Neural cell (in vitro differentiated cells): ENCODE data around the gene TSFM. TPM values are rescaled to one million over a fixed set of nuclear protein-coding genes. Genes with fewer than 3 reads are reported as not detected.

Experiments
- H2AFZ ChIP-seq: fragments of 200-600, 300-800 bp; sonication (generic), shearing (Covaris generic); 2 replicates; pipeline ENCODE4 v1.6.0; 2014; ENCODE audit warnings: low read depth, mild to moderate bottlenecking, antibody characterized with exemption, low read length, moderate library complexity
- H3F3A ChIP-seq: fragments of 200-600 bp; shearing (Covaris generic); 2 replicates; pipeline ENCODE4 v1.6.1; 2016; ENCODE audit warnings: mild to moderate bottlenecking, moderate library complexity, mixed read lengths, antibody characterized with exemption, low read length; ENCODE audit not compliant: insufficient read depth, poor library complexity, severe bottlenecking
- H3K27ac ChIP-seq: fragments of 200-600, 300-800 bp; sonication (generic), shearing (Covaris generic); 2 replicates; pipeline ENCODE4 v1.5.1; 2014; ENCODE audit warnings: mild to moderate bottlenecking, low read length, moderate library complexity
- H3K27me3 ChIP-seq: fragments of 300-800, 200-600 bp; sonication (generic), shearing (Covaris generic); 2 replicates; pipeline ENCODE4 v1.6.0; 2014; ENCODE audit warnings: mild to moderate bottlenecking, low read depth, low read length, moderate library complexity; ENCODE audit not compliant: insufficient read depth
- H3K36me3 ChIP-seq: fragments of 300-800, 200-600 bp; sonication (generic), shearing (Covaris generic); 2 replicates; pipeline ENCODE4 v1.5.1; 2014; ENCODE audit warnings: mild to moderate bottlenecking, antibody characterized with exemption, low read length, moderate library complexity; ENCODE audit not compliant: insufficient read depth
- H3K4me2 ChIP-seq: fragments of 300-800, 200-600 bp; sonication (generic), shearing (Covaris generic); 2 replicates; pipeline ENCODE4 v1.6.0; 2014; ENCODE audit warnings: mild to moderate bottlenecking, low read length
- H3K4me3 ChIP-seq: fragments of 300-800, 200-600 bp; sonication (generic), shearing (Covaris generic); 2 replicates; pipeline ENCODE4 v1.5.1; 2014; ENCODE audit warnings: mild to moderate bottlenecking, low read length, moderate library complexity
- H3K79me2 ChIP-seq: fragments of 200-600 bp; shearing (Covaris generic); replicated peaks from 2 replicates; pipeline ENCODE4 v1.6.0; 2014; ENCODE audit warnings: mild to moderate bottlenecking, low read length, moderate library complexity; ENCODE audit not compliant: insufficient read depth
- H3K9ac ChIP-seq: fragments of 300-800, 200-600 bp; sonication (generic), shearing (Covaris generic); 2 replicates; pipeline ENCODE4 v1.6.1; 2016; ENCODE audit warnings: mild to moderate bottlenecking, low read length, mixed read lengths
- H3K9me2 ChIP-seq: fragments of 200-600 bp; shearing (Covaris generic); 2 replicates; pipeline ENCODE4 v1.6.1; 2016; ENCODE audit warnings: mild to moderate bottlenecking, low read length, mixed read lengths; ENCODE audit not compliant: insufficient read depth
- H3K9me3 ChIP-seq: fragments of 200-600, 300-800 bp; sonication (generic), shearing (Covaris generic); 2 replicates; pipeline ENCODE4 v1.6.1; 2016; ENCODE audit warnings: mild to moderate bottlenecking, mixed run types, low read length, moderate library complexity, mixed read lengths
- H4K20me1 ChIP-seq: fragments of 200-600 bp; shearing (Covaris generic); 2 replicates; pipeline ENCODE4 v1.6.1; 2016; ENCODE audit warnings: mild to moderate bottlenecking, mixed run types; ENCODE audit not compliant: insufficient read depth
- EP300 ChIP-seq: fragments of 450-650 bp; conservative IDR thresholded peaks from 2 replicates; pipeline ENCODE4 v1.6.1; 2014; ENCODE audit warnings: antibody characterized with exemption, mild to moderate bottlenecking, moderate library complexity; ENCODE audit not compliant: poor library complexity, severe bottlenecking
- EZH2 ChIP-seq: fragments of 200-600, 300-800 bp; shearing (Covaris generic), sonication (generic); IDR thresholded peaks from 2 replicates; pipeline ENCODE4 v1.6.1; 2014; ENCODE audit warnings: antibody characterized with exemption, low read length, borderline replicate concordance, mild to moderate bottlenecking; ENCODE audit not compliant: insufficient read depth, poor library complexity, severe bottlenecking
- MXI1 ChIP-seq: fragments of 450-650 bp; conservative IDR thresholded peaks from 2 replicates; pipeline ENCODE4 v1.6.1; 2014; ENCODE audit warnings: antibody characterized with exemption, mild to moderate bottlenecking; ENCODE audit not compliant: poor library complexity, severe bottlenecking
- POLR2AphosphoS5 ChIP-seq: IDR thresholded peaks from 2 replicates; pipeline ENCODE4 v1.6.1; 2012
- RAD21 ChIP-seq: fragments of 450-650 bp; conservative IDR thresholded peaks from 2 replicates; pipeline ENCODE4 v1.6.1; 2014; ENCODE audit warnings: antibody characterized with exemption, mild to moderate bottlenecking, moderate library complexity
- SMC3 ChIP-seq: fragments of 450-650 bp; conservative IDR thresholded peaks from 2 replicates; pipeline ENCODE4 v1.6.1; 2014; ENCODE audit warnings: antibody characterized with exemption, mild to moderate bottlenecking, moderate library complexity; ENCODE audit not compliant: poor library complexity
- TAF1 ChIP-seq: IDR thresholded peaks from 2 replicates; pipeline ENCODE4 v1.6.1; 2012; ENCODE audit warnings: low read depth
- polyA minus RNA-seq: library from RNA; depleted of rRNA, polyadenylated mRNA; stranded (reverse); fragments of >200 nt; gene quantifications from 2 replicates; pipeline ENCODE4 v1.2.3, GENCODE V29; 2014
- polyA plus RNA-seq: library from polyadenylated mRNA; depleted of rRNA; stranded (reverse); fragments of >200 nt; gene quantifications from 2 replicates; pipeline ENCODE4 v1.2.3, GENCODE V29; 2014
- TF ChIP-seq, protein P1 (sequence below): fragments of 450-650 bp; IDR thresholded peaks from 2 replicates; pipeline ENCODE4 v1.5.1; 2014; ENCODE audit warnings: antibody characterized with exemption, mild to moderate bottlenecking, moderate library complexity; ENCODE audit not compliant: poor library complexity, severe bottlenecking
- TF ChIP-seq, protein P2 (sequence below): IDR thresholded peaks from 2 replicates; pipeline ENCODE4 v1.6.1; 2012; ENCODE audit warnings: borderline replicate concordance

TSFM gene
- polyA plus RNA-seq (30.2 and 37.8 TPM in 2 replicates), polyA minus RNA-seq (26.4 and 29.2 TPM in 2 replicates)

DNA sequence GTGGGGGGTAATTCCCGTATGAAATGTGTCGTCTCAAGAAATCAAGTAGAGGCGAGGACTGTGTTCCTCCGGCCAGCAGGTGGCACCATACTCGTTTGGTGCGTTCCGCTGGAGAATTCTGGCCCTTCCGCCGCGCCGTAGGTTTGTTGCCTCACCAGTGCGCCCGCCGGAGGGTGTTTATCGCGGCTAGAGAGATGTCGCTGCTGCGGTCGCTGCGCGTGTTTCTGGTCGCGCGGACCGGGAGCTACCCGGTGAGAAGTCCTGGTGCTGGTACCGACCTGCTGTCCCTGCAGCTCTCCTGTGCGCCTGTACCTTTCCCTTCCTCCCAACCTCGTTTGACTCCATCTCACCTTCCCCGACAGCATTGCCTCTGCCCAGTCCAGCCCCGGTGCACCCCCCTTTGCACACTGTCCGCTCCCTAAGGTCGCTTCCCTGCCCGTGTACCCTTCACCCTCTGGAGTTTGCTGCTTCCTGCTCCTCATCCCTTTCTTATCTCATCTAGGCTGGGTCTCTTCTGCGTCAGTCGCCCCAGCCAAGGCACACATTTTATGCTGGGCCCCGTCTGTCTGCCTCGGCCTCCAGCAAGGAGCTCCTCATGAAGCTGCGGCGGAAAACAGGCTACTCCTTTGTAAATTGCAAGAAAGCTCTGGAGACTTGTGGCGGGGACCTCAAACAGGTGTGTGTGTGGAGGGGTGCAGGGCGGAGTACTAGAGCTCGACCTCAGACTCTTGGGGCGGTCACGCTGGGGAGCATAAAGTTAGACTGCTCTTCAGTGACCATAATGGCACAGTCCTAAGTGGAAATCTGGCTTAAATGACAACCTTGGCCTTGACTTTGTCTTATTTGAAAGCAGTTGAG is at the start of gene TSFM:
Gene TSFM, plus strand, starts transcription at position 180 of the 858 bp plus-strand sequence. Its CDS starts 15 bp downstream, at position 195.
- H3F3A ChIP-seq = no peaks in the 10 kb centered on the region
- peaks cover 10% of the 10 kb centered on the region for H3K79me2 ChIP-seq
- no peaks in the 10 kb centered on the region for H4K20me1 ChIP-seq
- TF ChIP-seq EP300 = peak; percentile 56
- TF ChIP-seq RAD21 = peak; percentile 66
- peak; percentile 84 for TF ChIP-seq POLR2AphosphoS5
- TF ChIP-seq, protein P1, sequence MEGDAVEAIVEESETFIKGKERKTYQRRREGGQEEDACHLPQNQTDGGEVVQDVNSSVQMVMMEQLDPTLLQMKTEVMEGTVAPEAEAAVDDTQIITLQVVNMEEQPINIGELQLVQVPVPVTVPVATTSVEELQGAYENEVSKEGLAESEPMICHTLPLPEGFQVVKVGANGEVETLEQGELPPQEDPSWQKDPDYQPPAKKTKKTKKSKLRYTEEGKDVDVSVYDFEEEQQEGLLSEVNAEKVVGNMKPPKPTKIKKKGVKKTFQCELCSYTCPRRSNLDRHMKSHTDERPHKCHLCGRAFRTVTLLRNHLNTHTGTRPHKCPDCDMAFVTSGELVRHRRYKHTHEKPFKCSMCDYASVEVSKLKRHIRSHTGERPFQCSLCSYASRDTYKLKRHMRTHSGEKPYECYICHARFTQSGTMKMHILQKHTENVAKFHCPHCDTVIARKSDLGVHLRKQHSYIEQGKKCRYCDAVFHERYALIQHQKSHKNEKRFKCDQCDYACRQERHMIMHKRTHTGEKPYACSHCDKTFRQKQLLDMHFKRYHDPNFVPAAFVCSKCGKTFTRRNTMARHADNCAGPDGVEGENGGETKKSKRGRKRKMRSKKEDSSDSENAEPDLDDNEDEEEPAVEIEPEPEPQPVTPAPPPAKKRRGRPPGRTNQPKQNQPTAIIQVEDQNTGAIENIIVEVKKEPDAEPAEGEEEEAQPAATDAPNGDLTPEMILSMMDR = peak; percentile 96
- TF ChIP-seq, protein P2, sequence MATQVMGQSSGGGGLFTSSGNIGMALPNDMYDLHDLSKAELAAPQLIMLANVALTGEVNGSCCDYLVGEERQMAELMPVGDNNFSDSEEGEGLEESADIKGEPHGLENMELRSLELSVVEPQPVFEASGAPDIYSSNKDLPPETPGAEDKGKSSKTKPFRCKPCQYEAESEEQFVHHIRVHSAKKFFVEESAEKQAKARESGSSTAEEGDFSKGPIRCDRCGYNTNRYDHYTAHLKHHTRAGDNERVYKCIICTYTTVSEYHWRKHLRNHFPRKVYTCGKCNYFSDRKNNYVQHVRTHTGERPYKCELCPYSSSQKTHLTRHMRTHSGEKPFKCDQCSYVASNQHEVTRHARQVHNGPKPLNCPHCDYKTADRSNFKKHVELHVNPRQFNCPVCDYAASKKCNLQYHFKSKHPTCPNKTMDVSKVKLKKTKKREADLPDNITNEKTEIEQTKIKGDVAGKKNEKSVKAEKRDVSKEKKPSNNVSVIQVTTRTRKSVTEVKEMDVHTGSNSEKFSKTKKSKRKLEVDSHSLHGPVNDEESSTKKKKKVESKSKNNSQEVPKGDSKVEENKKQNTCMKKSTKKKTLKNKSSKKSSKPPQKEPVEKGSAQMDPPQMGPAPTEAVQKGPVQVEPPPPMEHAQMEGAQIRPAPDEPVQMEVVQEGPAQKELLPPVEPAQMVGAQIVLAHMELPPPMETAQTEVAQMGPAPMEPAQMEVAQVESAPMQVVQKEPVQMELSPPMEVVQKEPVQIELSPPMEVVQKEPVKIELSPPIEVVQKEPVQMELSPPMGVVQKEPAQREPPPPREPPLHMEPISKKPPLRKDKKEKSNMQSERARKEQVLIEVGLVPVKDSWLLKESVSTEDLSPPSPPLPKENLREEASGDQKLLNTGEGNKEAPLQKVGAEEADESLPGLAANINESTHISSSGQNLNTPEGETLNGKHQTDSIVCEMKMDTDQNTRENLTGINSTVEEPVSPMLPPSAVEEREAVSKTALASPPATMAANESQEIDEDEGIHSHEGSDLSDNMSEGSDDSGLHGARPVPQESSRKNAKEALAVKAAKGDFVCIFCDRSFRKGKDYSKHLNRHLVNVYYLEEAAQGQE = peak; percentile 68
- TF ChIP-seq MXI1 = peak; percentile 95
- peak; percentile 58 for TF ChIP-seq TAF1
- TF ChIP-seq EZH2 = no peak
- peak; percentile 81 for TF ChIP-seq SMC3
- H2AFZ ChIP-seq = peak within 1 kb of the TSS; percentile 54
- peak within 1 kb of the TSS; percentile 80 for H3K4me3 ChIP-seq
- H3K9me2 ChIP-seq = no peaks in the 10 kb centered on the region
- peak within 1 kb of the TSS; percentile 72 for H3K9ac ChIP-seq
- no peaks in the 10 kb centered on the region for H3K9me3 ChIP-seq
- H3K36me3 ChIP-seq = no peaks in the 10 kb centered on the region
- H3K4me2 ChIP-seq = peak within 1 kb of the TSS; percentile 96
- H3K27me3 ChIP-seq = no peaks in the 10 kb centered on the region
- H3K27ac ChIP-seq = peak within 1 kb of the TSS; percentile 6

DNA sequence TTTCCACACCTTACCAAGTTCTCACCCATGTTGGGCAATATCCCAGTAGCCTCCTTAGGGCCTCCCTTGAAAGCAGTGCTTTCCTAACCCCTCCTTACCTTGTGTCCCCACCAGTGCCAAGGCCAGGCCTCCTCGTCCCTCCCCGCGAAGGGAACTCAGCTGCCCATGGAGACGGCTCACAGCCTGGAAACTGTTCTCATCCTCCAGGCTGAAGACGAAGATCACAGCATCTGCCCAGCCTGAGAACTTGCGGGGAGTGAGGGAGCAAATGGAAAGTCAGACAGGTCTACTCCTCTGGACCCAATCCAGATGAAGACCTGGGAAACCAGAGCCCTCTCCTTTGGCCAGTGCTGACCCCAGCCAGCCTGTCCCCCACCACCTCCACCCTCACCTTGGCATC is 48.7 kb upstream of the TSFM start:
- Histone ChIP-seq H2AFZ (no peak overlapping the region), H3K27me3 (peaks cover 62% of the 10 kb centered on the region), H3K27ac (no peak overlapping the region), H3K9me3 (no peaks in the 10 kb centered on the region), H3K9me2 (no peaks in the 10 kb centered on the region), H3K79me2 (no peaks in the 10 kb centered on the region), H4K20me1 (peaks cover 20% of the 10 kb centered on the region), H3K4me3 (no peak overlapping the region), H3K4me2 (no peak overlapping the region), H3F3A (no peaks in the 10 kb centered on the region), H3K9ac (no peak overlapping the region), H3K36me3 (peaks cover 16% of the 10 kb centered on the region)
- TF ChIP-seq POLR2AphosphoS5 (no peak), MXI1 (no peak), SMC3 (no peak), TAF1 (no peak), EP300 (no peak), RAD21 (no peak), EZH2 (no peak)
- TF ChIP-seq, protein P1 = no peak
- TF ChIP-seq, protein P2 = no peak
